Stimulated activated naive B cell treated with anti-CD40 and anti-IgM and Interleukin-4, amounts not matched to agents 10 μg/mL and 1 μg/mL and 100 μg/mL, for 72 hours (primary cell): ENCODE data around the gene NBAS.

Experiments
- ATAC-seq, 2 donors: fragments of 150-1000 bp; cut with Tn5 transposase; replicated peaks; 2 replicates each; pipeline ENCODE4 v1.10.0; 2021; ENCODE audit warnings: moderate library complexity in 1 of 2
- DNase-seq: peaks from one replicate; pipeline ENCODE4 v3.0.0; 2021
- H3K27ac Mint-ChIP-seq: one replicate; pipeline ENCODE4 v1.8.0; 2022; ENCODE audit warnings: mild to moderate bottlenecking, mixed read lengths
- H3K27me3 Mint-ChIP-seq, 2 donors: one replicate each; pipeline ENCODE4 v1.8.0; 2022; ENCODE audit warnings: mixed read lengths in 2 of 2
- H3K36me3 Mint-ChIP-seq, 2 donors: one replicate each; pipeline ENCODE4 v1.8.0; 2022; ENCODE audit warnings: mixed read lengths in 2 of 2, mild to moderate bottlenecking in 1 of 2
- H3K4me1 Mint-ChIP-seq, 2 donors: one replicate each; pipeline ENCODE4 v1.8.0; 2022; ENCODE audit warnings: mixed read lengths in 2 of 2, mild to moderate bottlenecking in 1 of 2
- H3K4me3 Mint-ChIP-seq, 2 donors: one replicate each; pipeline ENCODE4 v1.8.0; 2022; ENCODE audit warnings: mild to moderate bottlenecking in 2 of 2, mixed read lengths in 2 of 2, moderate library complexity in 1 of 2
- H3K9me3 Mint-ChIP-seq, 2 donors: one replicate each; pipeline ENCODE4 v1.8.0; 2022; ENCODE audit warnings: mixed read lengths in 2 of 2, mild to moderate bottlenecking in 1 of 2

Gene NBAS

DNA sequence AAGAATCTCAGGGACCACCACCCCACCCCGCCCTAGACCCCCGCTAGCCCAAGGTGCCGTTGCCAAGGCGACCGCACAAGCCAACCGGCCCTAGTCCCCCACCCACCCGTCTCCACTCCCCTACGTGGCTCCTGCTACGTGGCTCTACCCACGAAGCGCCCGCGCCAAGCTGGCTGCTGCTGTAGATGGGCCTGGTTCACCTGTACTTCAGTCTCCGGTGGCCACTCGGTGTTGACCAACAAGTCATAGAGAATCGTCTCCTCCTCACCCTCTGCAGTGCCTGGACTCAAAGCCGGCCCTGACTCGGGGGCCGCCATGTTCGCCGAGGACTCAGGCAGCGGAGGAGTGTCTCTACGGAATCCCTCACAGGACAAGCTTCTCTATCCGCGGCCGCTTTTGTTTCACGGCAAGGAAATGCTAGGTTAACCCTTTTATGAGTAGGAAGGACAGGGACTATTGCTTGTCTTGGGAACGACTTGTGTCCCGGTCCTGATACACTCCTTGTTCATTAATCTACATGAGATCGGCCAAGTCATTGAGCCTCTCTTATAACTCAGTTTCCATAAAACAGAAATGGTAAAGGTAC lies at the start of gene NBAS:
Gene NBAS, minus strand, starts transcription at position 347 of the 586 bp plus-strand sequence. Its CDS starts 30 bp downstream, at position 317.
- DNase-seq: peak; percentile 65
- H3K36me3 Mint-ChIP-seq: no peaks in the 10 kb centered on the region
- H3K27me3 Mint-ChIP-seq: peaks cover 7 to 8% of the 10 kb centered on the region in 2 donors
- peak within 1 kb of the TSS; percentile 98 to 99 for H3K4me3 Mint-ChIP-seq
- peak; percentile 88 to 91 for ATAC-seq
- H3K9me3 Mint-ChIP-seq: no peaks in the 10 kb centered on the region
- peaks cover 16 to 21% of the 10 kb centered on the region in 2 donors for H3K4me1 Mint-ChIP-seq
- peak within 1 kb of the TSS; percentile 97 for H3K27ac Mint-ChIP-seq

DNA sequence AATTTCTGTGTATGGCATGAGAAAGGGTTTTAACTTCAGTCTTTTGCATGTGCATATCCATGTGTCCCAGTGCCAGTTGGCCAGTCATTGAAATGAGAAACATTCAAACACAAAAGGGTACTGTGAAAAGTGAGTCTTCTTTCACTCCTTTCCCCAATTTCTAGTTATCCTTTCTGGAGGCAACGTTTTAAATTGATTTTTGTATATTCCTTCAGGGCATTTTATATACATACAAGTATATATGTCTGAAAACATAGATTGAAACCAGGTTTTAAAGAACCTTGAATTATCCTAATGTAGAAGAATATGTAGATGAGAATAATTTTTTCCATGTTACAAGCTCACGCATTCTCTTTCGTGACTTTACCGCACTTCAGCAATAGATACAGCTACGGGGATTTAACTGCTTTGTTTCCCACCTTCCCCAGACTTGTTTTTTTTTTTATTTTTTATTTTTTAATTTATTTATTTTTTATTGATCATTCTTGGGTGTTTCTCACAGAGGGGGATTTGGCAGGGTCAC lies 49.4 kb upstream of the NBAS start:
- no peak overlapping the region for H3K4me3 Mint-ChIP-seq
- DNase-seq (no peak), ATAC-seq (no peak)
- H3K9me3 Mint-ChIP-seq: peaks cover 0 to 2% of the 10 kb centered on the region in 2 donors
- H3K36me3 Mint-ChIP-seq: peaks cover 33 to 45% of the 10 kb centered on the region in 2 donors
- no peaks in the 10 kb centered on the region for H3K27me3 Mint-ChIP-seq
- H3K4me1 Mint-ChIP-seq: no peaks in the 10 kb centered on the region
- no peak overlapping the region for H3K27ac Mint-ChIP-seq

DNA sequence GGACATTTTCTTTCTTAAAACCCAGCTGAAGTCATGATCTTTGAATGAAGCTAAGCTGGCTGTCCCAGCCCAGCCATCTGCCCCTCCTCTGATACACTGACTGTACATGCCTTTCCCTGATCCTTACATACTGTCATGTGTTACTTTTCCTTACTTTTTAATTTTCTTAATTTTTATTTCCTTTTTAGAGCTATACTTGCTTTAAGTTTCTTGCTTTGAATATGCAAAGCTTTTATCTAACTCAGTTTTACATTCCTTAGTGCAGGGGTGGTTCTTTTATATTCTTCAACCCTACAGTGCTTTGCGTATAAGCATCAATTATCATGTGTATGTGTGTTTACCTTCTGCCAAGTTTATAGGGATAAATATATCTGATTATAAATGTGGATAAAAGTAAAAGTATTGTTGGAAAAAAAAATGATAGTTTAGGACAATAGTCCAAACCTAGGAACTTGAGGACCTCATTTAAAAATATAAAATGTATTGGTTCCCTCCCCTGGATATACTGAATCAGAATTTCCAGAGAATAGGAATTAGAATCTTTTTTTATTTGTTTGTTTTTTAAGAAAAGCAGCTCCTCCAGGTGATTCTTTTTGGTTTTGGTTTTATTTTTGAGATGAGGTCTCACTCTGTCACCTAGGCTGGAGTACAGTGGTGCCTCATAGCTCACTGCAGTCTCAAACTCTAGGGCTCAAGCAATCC lies 48.4 kb upstream of the NBAS start:
- ATAC-seq: no peak
- H3K9me3 Mint-ChIP-seq: peaks cover 0 to 2% of the 10 kb centered on the region in 2 donors
- H3K27me3 Mint-ChIP-seq: no peaks in the 10 kb centered on the region
- peaks cover 0 to 4% of the 10 kb centered on the region in 2 donors for H3K4me1 Mint-ChIP-seq
- peaks cover 41 to 49% of the 10 kb centered on the region in 2 donors for H3K36me3 Mint-ChIP-seq
- no peak overlapping the region for H3K4me3 Mint-ChIP-seq
- DNase-seq: no peak
- peak overlapping the region; percentile 65 for H3K27ac Mint-ChIP-seq

DNA sequence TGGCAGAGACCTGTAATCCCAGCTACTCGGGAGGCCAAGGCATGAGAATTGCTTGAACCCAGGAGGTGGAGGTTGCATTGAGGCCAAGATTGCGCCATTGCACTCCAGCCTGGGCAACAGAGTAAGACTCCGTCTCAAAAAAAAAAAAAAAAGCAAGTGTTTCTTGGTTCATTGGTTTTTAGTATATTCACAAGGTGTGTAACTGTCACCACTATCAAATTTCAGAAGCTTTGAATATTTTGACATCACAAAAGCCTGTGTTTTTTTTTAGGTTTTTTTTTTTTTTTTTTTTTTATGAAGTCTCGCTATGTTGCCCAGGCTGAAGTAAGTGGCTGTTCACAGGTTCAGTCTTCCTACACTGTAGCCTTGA lies 47.2 kb upstream of the NBAS start:
- peaks cover 41 to 51% of the 10 kb centered on the region in 2 donors for H3K36me3 Mint-ChIP-seq
- no peak overlapping the region for H3K4me3 Mint-ChIP-seq
- ATAC-seq: no peak

DNA sequence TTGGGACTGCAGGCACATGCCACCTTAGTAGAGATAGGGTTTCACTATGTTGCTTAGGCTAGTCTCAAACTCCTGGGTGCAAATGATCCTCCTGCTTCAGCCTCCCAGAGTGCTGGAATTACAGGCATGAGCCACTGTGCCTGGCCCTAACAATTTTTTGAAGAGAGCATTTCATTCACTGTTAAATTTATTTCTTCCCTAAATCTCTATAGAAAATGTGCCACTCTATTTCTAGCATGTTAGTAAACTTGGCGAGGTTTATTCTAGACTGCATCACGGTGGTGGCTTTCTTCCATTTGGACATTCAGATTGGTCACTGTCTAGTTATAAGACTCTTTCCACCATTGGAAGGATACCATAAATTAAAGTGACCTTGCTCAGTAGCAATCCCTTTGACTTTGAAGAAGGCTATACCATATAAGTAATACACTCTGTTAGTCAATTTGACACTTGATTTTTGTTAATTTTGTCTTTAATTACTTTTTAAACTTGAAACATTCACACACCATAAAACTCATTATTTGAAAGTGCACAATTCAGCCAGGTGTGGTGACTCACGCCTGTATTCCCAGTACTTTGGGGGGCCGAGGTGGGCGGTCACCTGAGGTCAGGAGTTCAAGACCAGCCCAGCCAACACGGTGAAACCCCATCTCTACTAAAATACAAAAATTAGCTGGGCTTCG lies 46.7 kb upstream of the NBAS start:
- Mint-ChIP-seq H3K4me3 (no peak overlapping the region), H3K27ac (no peak overlapping the region), H3K27me3 (no peaks in the 10 kb centered on the region), H3K9me3 (peaks cover 0 to 2% of the 10 kb centered on the region in 2 donors), H3K4me1 (peaks cover 0 to 4% of the 10 kb centered on the region in 2 donors), H3K36me3 (peaks cover 42 to 53% of the 10 kb centered on the region in 2 donors)
- ATAC-seq (no peak), DNase-seq (no peak)

More for the DNA sequence above, 47.2 kb upstream of the NBAS start:
- no peak for DNase-seq
- H3K4me1 Mint-ChIP-seq: peaks cover 0 to 4% of the 10 kb centered on the region in 2 donors
- no peak overlapping the region for H3K27ac Mint-ChIP-seq
- peaks cover 0 to 2% of the 10 kb centered on the region in 2 donors for H3K9me3 Mint-ChIP-seq
- no peaks in the 10 kb centered on the region for H3K27me3 Mint-ChIP-seq

DNA sequence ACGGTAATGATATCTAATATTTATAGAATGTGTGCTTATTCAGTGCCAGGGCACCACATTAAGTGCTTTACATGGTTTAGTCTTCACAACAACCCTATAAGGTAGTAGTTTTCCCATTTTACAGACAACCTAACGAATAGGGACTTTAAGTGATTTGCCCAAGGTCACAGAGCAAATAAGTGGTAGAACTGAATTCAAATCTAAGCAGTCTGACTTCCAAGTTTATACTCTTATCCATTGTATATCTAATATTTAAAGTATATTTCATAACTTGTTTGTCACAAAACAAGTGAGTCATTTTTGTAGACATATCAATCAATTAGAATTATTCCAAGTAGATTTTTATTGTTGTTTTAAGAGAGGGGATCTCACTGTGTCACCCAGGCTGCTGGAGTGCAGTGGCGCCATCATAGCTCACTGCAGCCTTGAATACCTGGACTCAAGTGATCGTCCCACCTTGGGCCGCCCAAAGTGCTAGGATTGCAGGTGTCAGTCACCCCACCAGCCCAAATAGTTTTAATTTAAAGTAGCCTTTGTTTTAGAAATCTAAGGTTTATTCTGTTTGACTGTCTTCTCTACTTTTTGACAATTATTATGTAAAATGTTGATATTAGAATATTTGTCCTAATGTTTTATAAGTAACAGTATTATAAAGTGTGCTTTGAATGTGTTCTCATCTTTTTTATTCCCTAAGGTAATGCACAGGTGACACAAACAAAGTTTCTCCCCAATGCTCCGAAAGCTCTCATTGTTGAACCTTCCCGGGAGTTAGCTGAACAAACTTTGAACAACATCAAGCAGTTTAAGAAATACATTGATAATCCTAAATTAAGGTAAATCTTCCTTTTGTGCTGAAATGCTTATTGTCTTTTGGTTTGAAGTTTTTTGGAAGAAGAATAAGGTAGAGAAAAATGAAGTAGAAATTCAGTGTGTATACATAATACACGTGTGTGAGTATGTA lies 45.6 kb upstream of the NBAS start:
- H3K36me3 Mint-ChIP-seq: peaks cover 46 to 56% of the 10 kb centered on the region in 2 donors
- peaks cover 0 to 4% of the 10 kb centered on the region in 2 donors for H3K4me1 Mint-ChIP-seq
- H3K4me3 Mint-ChIP-seq: no peak overlapping the region
- H3K27ac Mint-ChIP-seq: no peak overlapping the region
- peaks cover 0 to 2% of the 10 kb centered on the region in 2 donors for H3K9me3 Mint-ChIP-seq
- no peak for ATAC-seq
- no peak for DNase-seq
- H3K27me3 Mint-ChIP-seq: no peaks in the 10 kb centered on the region

DNA sequence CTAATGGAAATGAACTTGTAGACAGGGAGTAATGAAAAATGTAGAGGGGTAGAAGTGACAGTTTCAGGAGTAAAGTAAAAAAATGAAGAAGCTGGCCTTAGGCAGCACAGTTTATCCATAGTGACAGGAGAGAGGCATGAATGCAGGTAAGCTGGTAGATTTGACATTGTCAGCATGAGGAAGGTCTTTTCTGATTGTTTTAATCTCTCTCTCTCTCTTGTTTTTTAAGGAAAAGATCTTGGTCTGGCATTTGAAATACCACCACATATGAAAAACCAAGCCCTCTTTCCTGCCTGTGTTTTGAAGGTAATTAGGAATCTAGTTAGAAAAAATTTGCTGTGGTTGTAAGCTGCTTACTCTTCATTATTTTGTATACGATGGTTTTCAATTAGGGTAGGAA lies 44.6 kb upstream of the NBAS start:
- Mint-ChIP-seq H3K27me3 (no peaks in the 10 kb centered on the region), H3K4me1 (peaks cover 0 to 4% of the 10 kb centered on the region in 2 donors), H3K9me3 (peaks cover 0 to 2% of the 10 kb centered on the region in 2 donors), H3K4me3 (no peak overlapping the region), H3K36me3 (peaks cover 50 to 65% of the 10 kb centered on the region in 2 donors), H3K27ac (no peak overlapping the region)
- no peak for DNase-seq
- no peak for ATAC-seq

DNA sequence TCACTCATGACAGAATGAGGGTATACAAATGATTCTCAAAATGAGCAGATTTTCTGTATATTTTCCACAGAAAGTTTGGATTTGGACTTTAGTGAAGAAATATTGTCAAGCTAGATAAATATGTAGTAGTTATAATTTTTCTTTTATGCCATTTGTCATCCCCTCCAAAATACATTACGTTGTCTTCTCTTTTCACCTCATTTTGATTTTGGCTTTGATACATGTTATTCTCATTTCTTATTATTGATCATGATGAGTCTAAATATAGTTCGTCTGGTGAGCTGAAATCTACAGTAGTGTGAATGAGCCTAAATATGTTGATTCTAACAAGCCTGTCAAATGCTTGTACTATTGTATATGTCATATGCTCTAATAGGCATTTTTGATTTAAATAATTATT lies 42.8 kb upstream of the NBAS start:
- Mint-ChIP-seq H3K4me1 (peaks cover 0 to 4% of the 10 kb centered on the region in 2 donors), H3K27ac (no peak overlapping the region), H3K9me3 (no peaks in the 10 kb centered on the region), H3K36me3 (peaks cover 45 to 57% of the 10 kb centered on the region in 2 donors), H3K4me3 (no peak overlapping the region), H3K27me3 (no peaks in the 10 kb centered on the region)
- ATAC-seq: no peak
- DNase-seq: no peak

DNA sequence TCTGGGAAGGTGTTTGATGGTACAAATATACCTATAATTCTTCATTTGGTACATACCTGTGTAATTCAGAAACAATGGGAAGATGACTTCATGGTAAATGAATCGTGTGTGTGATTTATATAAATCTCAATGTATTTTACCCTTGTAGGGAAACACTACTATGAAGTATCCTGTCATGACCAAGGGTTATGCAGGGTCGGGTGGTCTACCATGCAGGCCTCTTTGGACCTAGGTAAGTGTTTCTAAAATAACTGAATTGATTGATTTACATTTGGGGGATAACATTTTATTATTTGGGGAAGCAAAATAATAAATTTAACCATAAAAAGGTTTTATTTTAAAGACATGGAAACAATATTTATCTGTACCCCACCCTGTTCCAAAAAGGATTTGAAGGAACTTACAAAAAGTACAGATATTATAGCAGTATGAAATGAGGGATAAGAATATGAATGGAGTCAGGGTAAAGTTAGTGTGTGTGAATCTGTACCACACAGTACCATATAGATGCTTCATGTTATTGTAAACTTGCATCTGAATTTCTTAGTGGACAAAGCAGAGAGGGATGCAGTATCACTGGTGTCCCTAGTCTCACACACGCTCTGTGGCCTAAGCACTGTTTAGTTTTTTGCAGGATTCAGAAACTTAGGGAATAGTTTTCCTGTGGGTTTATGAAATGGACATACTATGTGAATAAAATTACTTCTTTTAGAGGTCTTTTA lies 42.1 kb upstream of the NBAS start:
- Mint-ChIP-seq H3K4me1 (peaks cover 0 to 4% of the 10 kb centered on the region in 2 donors), H3K27me3 (no peaks in the 10 kb centered on the region), H3K4me3 (no peak overlapping the region), H3K9me3 (no peaks in the 10 kb centered on the region), H3K36me3 (peaks cover 44 to 60% of the 10 kb centered on the region in 2 donors), H3K27ac (no peak overlapping the region)
- DNase-seq (no peak), ATAC-seq (no peak)

DNA sequence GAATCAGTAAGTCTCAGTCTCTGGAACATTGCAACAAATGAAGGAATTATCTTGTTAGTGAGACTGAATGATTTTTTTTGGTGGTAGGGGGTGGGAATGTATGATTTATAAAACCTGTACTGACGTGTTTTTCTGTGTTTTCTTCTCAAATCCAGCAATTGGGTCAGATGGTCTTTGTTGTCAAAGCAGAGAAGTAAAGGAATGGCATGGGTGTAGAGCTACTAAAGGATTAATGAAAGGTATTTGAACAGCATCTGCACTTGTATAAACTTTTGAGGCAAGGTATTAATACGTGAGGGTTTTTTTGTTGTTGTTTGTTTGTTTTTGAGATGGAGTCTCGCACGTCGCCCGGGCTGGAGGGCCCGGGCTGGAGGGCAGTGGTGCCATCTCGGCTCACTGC lies 41.3 kb upstream of the NBAS start:
- ATAC-seq (no peak), DNase-seq (no peak)
- peaks cover 39 to 54% of the 10 kb centered on the region in 2 donors for H3K36me3 Mint-ChIP-seq
- no peak overlapping the region for H3K27ac Mint-ChIP-seq
- no peak overlapping the region for H3K4me3 Mint-ChIP-seq
- H3K9me3 Mint-ChIP-seq: no peaks in the 10 kb centered on the region
- no peaks in the 10 kb centered on the region for H3K27me3 Mint-ChIP-seq
- peaks cover 0 to 4% of the 10 kb centered on the region in 2 donors for H3K4me1 Mint-ChIP-seq

DNA sequence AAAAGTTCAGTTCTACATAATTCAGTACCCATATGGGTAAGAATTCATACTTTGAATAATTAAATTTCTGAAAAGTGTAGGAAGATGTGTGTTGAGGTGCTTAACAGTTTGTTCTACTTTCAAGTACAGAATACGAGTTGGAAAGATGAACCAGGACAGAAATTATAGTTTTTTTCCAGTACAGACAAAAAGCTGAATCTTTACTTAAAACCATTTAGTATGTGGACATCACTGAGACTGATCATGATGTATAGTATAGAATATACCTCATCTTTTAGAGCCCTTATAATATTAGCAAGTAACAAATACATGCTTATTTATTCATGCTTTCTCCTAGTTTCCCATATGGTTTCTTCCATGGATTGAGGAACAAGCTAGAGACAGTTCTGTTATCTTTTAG lies 40.5 kb upstream of the NBAS start:
- no peak for ATAC-seq
- no peak overlapping the region for H3K27ac Mint-ChIP-seq
- H3K4me3 Mint-ChIP-seq: no peak overlapping the region
- H3K27me3 Mint-ChIP-seq: no peaks in the 10 kb centered on the region
- H3K4me1 Mint-ChIP-seq: peaks cover 0 to 4% of the 10 kb centered on the region in 2 donors
- H3K9me3 Mint-ChIP-seq: no peaks in the 10 kb centered on the region
- no peak for DNase-seq
- H3K36me3 Mint-ChIP-seq: peaks cover 42 to 54% of the 10 kb centered on the region in 2 donors

DNA sequence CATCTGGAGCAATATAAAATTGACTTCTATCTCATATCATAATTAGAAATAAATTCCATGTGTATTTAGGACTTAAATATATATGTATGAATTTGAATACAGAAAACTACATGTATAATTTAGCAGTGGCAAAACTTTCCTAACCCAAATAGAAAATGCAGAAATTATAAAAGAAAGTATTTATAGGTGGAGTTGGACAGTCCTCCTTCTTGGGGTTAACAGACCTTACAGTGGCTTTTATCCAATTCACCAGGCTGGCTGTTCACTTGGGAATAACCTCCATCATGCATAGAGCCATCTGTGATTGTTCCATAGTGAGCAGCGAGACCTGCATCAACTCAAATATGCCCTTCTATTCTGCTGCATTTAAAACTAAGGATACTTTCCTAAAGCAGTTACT lies 38.9 kb upstream of the NBAS start:
- DNase-seq: no peak
- Mint-ChIP-seq H3K9me3 (no peaks in the 10 kb centered on the region), H3K36me3 (peaks cover 48 to 63% of the 10 kb centered on the region in 2 donors), H3K27ac (no peak overlapping the region), H3K4me1 (peaks cover 0 to 4% of the 10 kb centered on the region in 2 donors), H3K4me3 (no peak overlapping the region), H3K27me3 (no peaks in the 10 kb centered on the region)
- no peak for ATAC-seq

DNA sequence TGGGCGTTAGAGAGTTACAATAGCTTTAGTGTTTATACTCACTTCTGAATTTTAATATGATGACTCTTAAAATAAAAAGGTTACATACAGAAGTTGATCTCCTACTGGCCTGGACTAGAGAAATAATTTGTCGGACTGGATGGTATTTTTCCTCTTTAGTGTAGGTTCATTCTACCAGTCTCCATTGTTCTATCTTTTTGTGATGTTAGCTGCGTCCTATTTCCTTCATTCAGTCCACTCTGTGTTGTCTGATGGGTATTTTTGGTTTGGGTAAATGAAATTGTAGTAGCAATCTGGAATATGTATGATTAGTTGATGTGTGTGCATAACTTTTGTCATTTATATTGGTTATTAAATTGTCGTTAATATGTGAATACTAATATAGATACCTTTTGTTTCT lies 35.8 kb upstream of the NBAS start:
- H3K4me1 Mint-ChIP-seq: peaks cover 3 to 16% of the 10 kb centered on the region in 2 donors

More for the DNA sequence above, 35.8 kb upstream of the NBAS start:
- no peak overlapping the region for H3K27ac Mint-ChIP-seq
- no peaks in the 10 kb centered on the region for H3K9me3 Mint-ChIP-seq
- no peaks in the 10 kb centered on the region for H3K27me3 Mint-ChIP-seq
- H3K36me3 Mint-ChIP-seq: peaks cover 32 to 43% of the 10 kb centered on the region in 2 donors
- ATAC-seq (no peak), DNase-seq (no peak)
- H3K4me3 Mint-ChIP-seq: no peak overlapping the region
